Peyer's patch (tissue), 4 donors: ENCODE data around the gene MYO3B. TPM values are rescaled to one million over a fixed set of nuclear protein-coding genes. Genes with fewer than 3 reads are reported as not detected.

Experiments used
- DNase-seq, 3 donors: peaks; one replicate each; pipeline ENCODE4 v3.0.0-alpha.2; 2017 to 2019
- H3K27ac ChIP-seq, 4 donors: fragments of 200-600 bp; sonication (generic); one replicate each; pipeline ENCODE4 v1.5.1; 2016 to 2019
- H3K27me3 ChIP-seq, 2 donors: fragments of 200-600 bp; sonication (generic); one replicate each; pipeline ENCODE4 v1.5.1; 2019
- H3K36me3 ChIP-seq, 3 donors: fragments of 200-600 bp; sonication (generic); one replicate each; pipeline ENCODE4 v1.5.1; 2016 to 2019
- H3K4me1 ChIP-seq, 4 donors: fragments of 200-600 bp; sonication (generic); one replicate each; pipeline ENCODE4 v1.5.1; 2016 to 2019
- H3K4me3 ChIP-seq, 4 donors: fragments of 200-600 bp; sonication (generic); 1 replicate in 3 of 4; 2 replicates in 1 of 4; pipeline ENCODE4 v1.5.1; 2016 to 2019; ENCODE audit warnings: mild to moderate bottlenecking in 1 of 4
- H3K9me3 ChIP-seq, 4 donors: fragments of 200-600 bp; sonication (generic); one replicate each; pipeline ENCODE4 v1.5.1; 2016 to 2019; ENCODE audit warnings: mild to moderate bottlenecking in 1 of 4
- CTCF ChIP-seq, 6 experiments: fragments of 450-650 bp in 4 of 6; fragments of 200-600 bp in 2 of 6; sonication (generic) in 1 of 6; IDR thresholded peaks; one replicate each; pipeline ENCODE4 v1.5.1; 2017 to 2019; ENCODE audit warnings: antibody characterized with exemption in 6 of 6, mild to moderate bottlenecking in 3 of 6, moderate library complexity in 1 of 6
- POLR2A ChIP-seq, 2 donors: fragments of 450-650 bp; IDR thresholded peaks; one replicate each; pipeline ENCODE4 v1.5.1; 2017; ENCODE audit warnings: antibody characterized with exemption in 2 of 2, mild to moderate bottlenecking in 2 of 2, moderate library complexity in 2 of 2
- total RNA-seq, 4 donors: library from RNA; depleted of rRNA; stranded (reverse); fragments of >200 nt; gene quantifications; one replicate each; pipeline ENCODE4 v1.1.0, GENCODE V29; 2016

Gene MYO3B
- total RNA-seq, 4 donors from 2014 or later = not detected

DNA sequence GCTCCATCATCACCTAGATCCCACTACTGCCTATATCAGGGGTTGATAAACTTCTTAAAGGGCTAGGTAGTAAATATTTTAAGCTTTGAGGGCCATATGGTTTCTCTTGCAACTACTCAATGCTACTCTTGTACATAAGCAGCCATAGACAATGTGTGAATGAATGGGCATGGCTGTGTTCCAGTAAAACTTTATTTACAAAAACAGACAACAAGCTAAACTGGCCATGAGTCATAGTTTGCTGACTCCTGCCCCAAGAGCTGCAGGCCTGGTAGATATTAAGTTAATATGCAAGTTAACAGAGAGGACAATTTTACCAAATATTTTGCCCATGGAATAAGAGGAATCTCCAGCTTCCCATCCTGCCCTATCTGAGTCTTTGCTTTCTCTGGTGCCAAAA, 29.8 kb upstream of the MYO3B start:
- no peaks in the 10 kb centered on the region for H3K4me1 ChIP-seq
- H3K27ac ChIP-seq = no peak overlapping the region
- H3K27me3 ChIP-seq = no peaks in the 10 kb centered on the region
- no peaks in the 10 kb centered on the region for H3K36me3 ChIP-seq
- no peak for DNase-seq
- TF ChIP-seq POLR2A (IDR thresholded peaks at IDR 0.05) (no peak), CTCF (IDR thresholded peaks at IDR 0.05) (no peak)
- H3K9me3 ChIP-seq = no peaks in the 10 kb centered on the region
- H3K4me3 ChIP-seq = no peak overlapping the region

- no peaks in the 10 kb centered on the region for H3K36me3 ChIP-seq
- no peaks in the 10 kb centered on the region for H3K9me3 ChIP-seq
- no peaks in the 10 kb centered on the region for H3K27me3 ChIP-seq
- TF ChIP-seq CTCF (IDR thresholded peaks at IDR 0.05) = no peak
- no peak for TF ChIP-seq POLR2A (IDR thresholded peaks at IDR 0.05)
- DNase-seq = no peak
- H3K4me1 ChIP-seq = no peaks in the 10 kb centered on the region
- H3K27ac ChIP-seq = no peak overlapping the region
- H3K4me3 ChIP-seq = no peak overlapping the region
These were observed 25.5 kb upstream of the MYO3B start for GRCh38 chr2:170152421-170152820.

- Histone ChIP-seq H3K9me3 (no peaks in the 10 kb centered on the region), H3K4me1 (no peaks in the 10 kb centered on the region), H3K27ac (no peak overlapping the region), H3K4me3 (no peak overlapping the region), H3K36me3 (no peaks in the 10 kb centered on the region), H3K27me3 (no peaks in the 10 kb centered on the region)
- no peak for DNase-seq
- TF ChIP-seq CTCF (IDR thresholded peaks at IDR 0.05) (no peak), POLR2A (IDR thresholded peaks at IDR 0.05) (no peak)
These were observed 22.8 kb upstream of the MYO3B start for GRCh38 chr2:170155022-170155722.

- Histone ChIP-seq H3K4me3 (no peak overlapping the region), H3K27me3 (no peaks in the 10 kb centered on the region), H3K27ac (no peak overlapping the region), H3K4me1 (no peaks in the 10 kb centered on the region), H3K9me3 (no peaks in the 10 kb centered on the region), H3K36me3 (no peaks in the 10 kb centered on the region)
- no peak for DNase-seq
- TF ChIP-seq POLR2A (IDR thresholded peaks at IDR 0.05) = no peak
- no peak for TF ChIP-seq CTCF (IDR thresholded peaks at IDR 0.05)
These were observed 22.2 kb upstream of the MYO3B start for GRCh38 chr2:170155723-170156253.

- no peaks in the 10 kb centered on the region for H3K27me3 ChIP-seq
- no peak overlapping the region for H3K27ac ChIP-seq
- H3K9me3 ChIP-seq = no peaks in the 10 kb centered on the region
- DNase-seq = no peak
- TF ChIP-seq CTCF (IDR thresholded peaks at IDR 0.05) (no peak), POLR2A (IDR thresholded peaks at IDR 0.05) (no peak)
- no peaks in the 10 kb centered on the region for H3K4me1 ChIP-seq
- no peaks in the 10 kb centered on the region for H3K36me3 ChIP-seq
- H3K4me3 ChIP-seq = no peak overlapping the region
These were observed 21.4 kb upstream of the MYO3B start for GRCh38 chr2:170156592-170156991.
